Liver (tissue), 9 donors: ENCODE results near the gene LAD1. TPM values are rescaled to one million over a fixed set of nuclear protein-coding genes. Genes with fewer than 3 reads are reported as not detected.

Experiments used
- DNase-seq: peaks from one replicate; pipeline ENCODE4 v3.0.0-alpha.2; 2017; ENCODE audit warnings: low spot score
- H3K27ac ChIP-seq, 2 donors: one replicate each; pipeline ENCODE4 v1.7.0; 2013; ENCODE audit warnings: inconsistent platforms in 2 of 2, low read length in 2 of 2, control low read depth in 1 of 2, low read depth in 1 of 2, mild to moderate bottlenecking in 1 of 2
- H3K27me3 ChIP-seq, 4 donors: one replicate each; pipeline versions ENCODE4 v1.6.1 to v1.7.0; 2013; ENCODE audit warnings: low read length in 3 of 4, inconsistent platforms in 1 of 4, mild to moderate bottlenecking in 1 of 4, moderate library complexity in 1 of 4; ENCODE audit not compliant: control insufficient read depth in 4 of 4, insufficient read depth in 4 of 4
- H3K36me3 ChIP-seq, 4 donors: one replicate each; pipeline versions ENCODE4 v1.6.1 to v1.7.0; 2013; ENCODE audit warnings: low read length in 3 of 4, mild to moderate bottlenecking in 3 of 4, low read depth in 1 of 4, moderate library complexity in 1 of 4; ENCODE audit not compliant: control insufficient read depth in 4 of 4, insufficient read depth in 3 of 4
- H3K4me1 ChIP-seq, 4 donors: one replicate each; pipeline versions ENCODE4 v1.6.1 to v1.7.0; 2013; ENCODE audit warnings: low read length in 3 of 4, mild to moderate bottlenecking in 3 of 4, moderate library complexity in 1 of 4; ENCODE audit not compliant: control insufficient read depth in 4 of 4, insufficient read depth in 4 of 4
- H3K4me3 ChIP-seq, 3 donors: one replicate each; pipeline versions ENCODE4 v1.6.1 to v1.7.0; 2013; ENCODE audit warnings: low read length in 3 of 3, control low read depth in 1 of 3, low read depth in 1 of 3, mild to moderate bottlenecking in 1 of 3
- H3K9ac ChIP-seq, 2 donors: one replicate each; pipeline ENCODE4 v1.7.0; 2013; ENCODE audit warnings: low read length in 2 of 2, mild to moderate bottlenecking in 2 of 2, moderate library complexity in 2 of 2, control low read depth in 1 of 2, low read depth in 1 of 2
- H3K9me3 ChIP-seq, 4 donors: one replicate each; pipeline versions ENCODE4 v1.6.1 to v1.7.0; 2013; ENCODE audit warnings: low read length in 3 of 4; ENCODE audit not compliant: control insufficient read depth in 4 of 4
- ATF3 ChIP-seq: IDR thresholded peaks from 2 replicates; pipeline ENCODE4 v1.6.1; 2016; ENCODE audit warnings: antibody characterized with exemption
- CTCF ChIP-seq: fragments of 150-350 bp; IDR thresholded peaks from 2 replicates; pipeline ENCODE4 v1.5.1; 2017; ENCODE audit warnings: improper control_type of control experiment, low read depth, low read length; ENCODE audit not compliant: missing input control
- EGR1 ChIP-seq, 2 donors: IDR thresholded peaks; 2 replicates each; pipeline ENCODE4 v1.6.1; 2016 to 2018; ENCODE audit warnings: antibody characterized with exemption in 2 of 2, low read depth in 2 of 2
- GABPA ChIP-seq, 2 donors: IDR thresholded peaks in 1 of 2; conservative IDR thresholded peaks in 1 of 2; 2 replicates each; pipeline ENCODE4 v1.6.1; 2016; ENCODE audit warnings: antibody characterized with exemption in 2 of 2, mild to moderate bottlenecking in 1 of 2, moderate library complexity in 1 of 2
- JUND ChIP-seq, 2 donors: IDR thresholded peaks; 2 replicates each; pipeline ENCODE4 v1.6.1; 2016; ENCODE audit warnings: antibody characterized with exemption in 2 of 2
- MAX ChIP-seq: IDR thresholded peaks from 2 replicates; pipeline ENCODE4 v1.6.1; 2016; ENCODE audit warnings: antibody characterized with exemption
- REST ChIP-seq: IDR thresholded peaks from 2 replicates; pipeline ENCODE4 v1.6.1; 2016; ENCODE audit warnings: antibody characterized with exemption, mild to moderate bottlenecking
- SP1 ChIP-seq: IDR thresholded peaks from 2 replicates; pipeline ENCODE4 v1.6.1; 2018; ENCODE audit warnings: antibody characterized with exemption, mild to moderate bottlenecking
- TAF1 ChIP-seq: conservative IDR thresholded peaks from 2 replicates; pipeline ENCODE4 v1.6.1; 2016; ENCODE audit warnings: antibody characterized with exemption, mild to moderate bottlenecking
- ZBTB33 ChIP-seq: IDR thresholded peaks from 2 replicates; pipeline ENCODE4 v1.6.1; 2016; ENCODE audit warnings: antibody characterized with exemption
- WGBS: extraction: QIAGEN DNeasy Blood & Tissue Kit; methylation state at CpG from one replicate; pipeline ENCODE4 v1.1.7; 2013; 5-methylcytosine and 5-hydroxymethylcytosine counted together
- polyA plus RNA-seq, 2 donors: library from polyadenylated mRNA; stranded (reverse) in 1 of 2; unstranded in 1 of 2; fragments of 200-250 nt in 1 of 2; fragments of >200 nt in 1 of 2; fragmentation: Nextera tagmentation in 1 of 2; extraction: Ambion mirVana in 1 of 2; gene quantifications; one replicate each; pipeline versions ENCODE4 v1.2.1 to v1.2.3, GENCODE V29; 2013 to 2015
- total RNA-seq, 2 donors: library from RNA; depleted of rRNA; stranded (reverse); fragments of >200 nt; gene quantifications; one replicate each; pipeline ENCODE4 v1.2.3, GENCODE V29; 2014
- donor health status: healthy.
- donor health status: healthy.
- donor health status: healthy.
- donor health status: healthy.
- donor health status: healthy.

The LAD1 gene
- total and polyA plus RNA-seq, 4 donors, result 3.4 to 13.7 (median 8.5) TPM

GRCh38 chr1:201427963-201428362 lies 28.8 kb upstream of the LAD1 start:
- no peak for DNase-seq
- Histone ChIP-seq H3K9ac (no peak overlapping the region), H3K9me3 (no peaks in the 10 kb centered on the region), H3K27me3 (no peaks in the 10 kb centered on the region), H3K36me3 (no peaks in the 10 kb centered on the region), H3K4me3 (no peak overlapping the region), H3K4me1 (no peaks in the 10 kb centered on the region), H3K27ac (no peak overlapping the region)
- TF ChIP-seq REST (no peak), EGR1 (IDR thresholded peaks at IDR 0.05; ENCODE audit: low read depth in 2 of 2) (no peak), GABPA (IDR thresholded peaks at IDR 0.05 in 1 of 2, conservative IDR thresholded peaks at IDR 0.05 in 1 of 2) (no peak), TAF1 (no peak), MAX (no peak), ZBTB33 (no peak)
- WGBS, result 63% methylated on average over 6 of the region's 6 CpGs

- no peaks in the 10 kb centered on the region for H3K27me3 ChIP-seq
- 71% methylated on average over 15 of the region's 15 CpGs for WGBS
- no peak overlapping the region for H3K9ac ChIP-seq
- H3K36me3 ChIP-seq, result no peaks in the 10 kb centered on the region
- H3K4me1 ChIP-seq, result no peaks in the 10 kb centered on the region
- no peak for DNase-seq
- no peak overlapping the region for H3K27ac ChIP-seq
- TF ChIP-seq GABPA (IDR thresholded peaks at IDR 0.05 in 1 of 2, conservative IDR thresholded peaks at IDR 0.05 in 1 of 2), result no peak
- no peak for TF ChIP-seq CTCF
- no peak for TF ChIP-seq TAF1
- no peak for TF ChIP-seq JUND (IDR thresholded peaks at IDR 0.05)
- TF ChIP-seq EGR1 (IDR thresholded peaks at IDR 0.05; ENCODE audit: low read depth in 2 of 2), result no peak
- no peak for TF ChIP-seq ATF3
- no peak for TF ChIP-seq SP1
- no peak for TF ChIP-seq MAX
- H3K9me3 ChIP-seq, result no peaks in the 10 kb centered on the region
- H3K4me3 ChIP-seq, result no peak overlapping the region
Observed at GRCh38 chr1:201426479-201427310, 27.6 kb upstream of the LAD1 start.
